ENCODE results near the gene SPRY2.

Gene SPRY2

DNA sequence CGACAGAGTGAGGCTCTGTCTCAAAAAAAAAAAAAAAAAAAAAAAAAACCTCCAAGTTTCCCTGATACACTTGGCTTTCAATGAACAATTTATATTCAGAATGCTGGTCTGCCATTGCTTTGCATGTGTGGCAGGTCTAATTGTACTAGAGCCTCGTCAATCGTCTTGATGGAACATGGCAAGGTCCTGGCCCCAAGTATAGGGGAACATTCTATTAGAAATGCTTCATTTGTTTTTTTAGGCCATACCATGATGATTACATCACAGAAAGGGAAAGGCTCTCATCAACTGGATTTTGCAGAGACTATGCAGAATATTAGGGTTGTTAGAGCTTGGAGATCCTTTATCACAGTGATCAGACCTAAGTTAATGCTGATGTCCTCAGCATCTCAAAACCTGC, 28.0 kb downstream of the SPRY2 start:
- Histone ChIP-seq H3K36me3 (replicated peaks; ENCODE audit: insufficient read depth, low read length) (no peaks in the 10 kb centered on the region), H2AFZ (ENCODE audit: low read length) (no peak overlapping the region), H3K4me1 (ENCODE audit: low read length) (no peaks in the 10 kb centered on the region), H3K9me3 (replicated peaks; ENCODE audit: insufficient read depth, low read length) (no peaks in the 10 kb centered on the region), H3K27ac (ENCODE audit: low read length) (no peak overlapping the region), H3K27me3 (replicated peaks; ENCODE audit: insufficient read depth, low read length) (no peaks in the 10 kb centered on the region), H3K79me2 (ENCODE audit: low read length) (no peaks in the 10 kb centered on the region), H3F3A (ENCODE audit: insufficient read depth, low read length) (no peaks in the 10 kb centered on the region), H4K20me1 (ENCODE audit: insufficient read depth, low read length) (no peaks in the 10 kb centered on the region), H3K9ac (ENCODE audit: low read length) (no peak overlapping the region), H3K4me3 (ENCODE audit: low read length) (no peak overlapping the region), H3K4me2 (ENCODE audit: low read depth, low read length) (no peak overlapping the region), H3K9me2 (replicated peaks; ENCODE audit: insufficient read depth, low read length) (no peaks in the 10 kb centered on the region)
- no peak for DNase-seq
- TF ChIP-seq CTCF (IDR thresholded peaks at IDR 0.05; ENCODE audit: low read length): no peak
- no peak for TF ChIP-seq EZH2 (optimal IDR thresholded peaks at IDR 0.05; ENCODE audit: low read depth, low read length)
- no peak for TF ChIP-seq EZH2phosphoT487 (IDR thresholded peaks at IDR 0.05; ENCODE audit: low read length)

DNA sequence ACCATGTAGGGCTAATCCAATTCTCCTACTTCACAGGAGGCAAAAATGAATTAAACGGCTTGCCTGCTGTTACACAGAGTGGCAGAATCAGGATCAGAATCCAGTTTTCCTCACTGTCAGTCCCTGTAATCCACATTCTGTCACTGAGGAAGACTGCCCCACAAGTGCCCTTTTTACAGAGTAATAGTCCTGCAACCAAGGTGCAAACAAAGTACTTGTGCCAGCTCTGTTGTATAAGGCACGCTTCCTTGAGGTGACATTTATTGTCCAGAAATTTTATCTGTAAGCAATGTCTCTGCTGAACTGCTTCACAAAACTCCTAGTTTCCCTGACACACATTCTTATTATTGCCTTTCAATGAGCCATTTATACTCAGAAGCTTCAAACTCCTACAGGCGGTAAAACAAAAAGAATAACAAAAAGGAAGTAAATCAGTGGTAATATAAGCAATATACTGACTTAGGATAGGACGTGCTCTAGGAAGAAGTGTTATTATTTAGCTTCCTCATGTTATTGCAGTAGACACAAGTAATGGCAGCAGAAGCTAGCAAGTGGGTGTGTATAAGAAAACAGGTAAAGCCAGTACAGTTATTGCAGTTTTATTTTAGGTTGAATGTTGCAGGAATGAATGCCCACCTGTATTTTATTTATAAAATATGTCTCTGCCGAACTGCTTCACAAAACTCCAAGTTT, 28.8 kb downstream of the SPRY2 start:
- H3K4me3 ChIP-seq (ENCODE audit: low read length): no peak overlapping the region
- H2AFZ ChIP-seq (ENCODE audit: low read length): no peak overlapping the region
- H3K4me2 ChIP-seq (ENCODE audit: low read depth, low read length): no peak overlapping the region
- H3K79me2 ChIP-seq (ENCODE audit: low read length): no peaks in the 10 kb centered on the region
- H3K27me3 ChIP-seq (replicated peaks; ENCODE audit: insufficient read depth, low read length): no peaks in the 10 kb centered on the region
- no peaks in the 10 kb centered on the region for H3F3A ChIP-seq (ENCODE audit: insufficient read depth, low read length)
- no peak overlapping the region for H3K27ac ChIP-seq (ENCODE audit: low read length)
- no peaks in the 10 kb centered on the region for H3K9me2 ChIP-seq (replicated peaks; ENCODE audit: insufficient read depth, low read length)
- no peaks in the 10 kb centered on the region for H4K20me1 ChIP-seq (ENCODE audit: insufficient read depth, low read length)
- no peak for DNase-seq
- H3K9me3 ChIP-seq (replicated peaks; ENCODE audit: insufficient read depth, low read length): no peaks in the 10 kb centered on the region
- no peaks in the 10 kb centered on the region for H3K4me1 ChIP-seq (ENCODE audit: low read length)
- no peaks in the 10 kb centered on the region for H3K36me3 ChIP-seq (replicated peaks; ENCODE audit: insufficient read depth, low read length)
- no peak overlapping the region for H3K9ac ChIP-seq (ENCODE audit: low read length)
- TF ChIP-seq EZH2phosphoT487 (IDR thresholded peaks at IDR 0.05; ENCODE audit: low read length): no peak
- no peak for TF ChIP-seq EZH2 (optimal IDR thresholded peaks at IDR 0.05; ENCODE audit: low read depth, low read length)
- TF ChIP-seq CTCF (IDR thresholded peaks at IDR 0.05; ENCODE audit: low read length): no peak

DNA sequence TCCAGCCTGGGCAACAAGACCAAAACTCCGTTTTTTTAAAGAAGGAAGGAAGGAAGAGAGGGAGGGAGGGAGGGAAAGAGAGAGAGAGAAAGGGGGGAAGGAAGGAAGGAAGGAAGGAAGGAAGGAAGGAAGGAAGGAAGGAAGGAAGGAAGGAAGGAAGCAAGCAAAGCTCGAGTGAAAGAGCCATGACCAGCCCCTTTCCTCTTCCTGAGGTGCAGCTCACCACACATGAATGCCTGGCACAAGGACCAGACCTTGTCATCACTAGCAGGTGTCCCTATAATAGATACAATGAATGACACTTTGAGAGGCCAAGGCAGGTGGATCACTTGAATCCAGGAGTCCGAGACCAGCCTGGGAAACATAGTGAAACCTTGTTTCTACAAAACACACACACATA, 31.0 kb downstream of the SPRY2 start:
- H3F3A ChIP-seq (ENCODE audit: insufficient read depth, low read length): no peaks in the 10 kb centered on the region
- H3K9me3 ChIP-seq (replicated peaks; ENCODE audit: insufficient read depth, low read length): no peaks in the 10 kb centered on the region
- H3K4me2 ChIP-seq (ENCODE audit: low read depth, low read length): no peak overlapping the region
- H3K79me2 ChIP-seq (ENCODE audit: low read length): no peaks in the 10 kb centered on the region
- no peak overlapping the region for H3K9ac ChIP-seq (ENCODE audit: low read length)
- no peak overlapping the region for H3K4me3 ChIP-seq (ENCODE audit: low read length)
- no peaks in the 10 kb centered on the region for H3K27me3 ChIP-seq (replicated peaks; ENCODE audit: insufficient read depth, low read length)
- no peak for DNase-seq
- TF ChIP-seq EZH2phosphoT487 (IDR thresholded peaks at IDR 0.05; ENCODE audit: low read length) (no peak), CTCF (IDR thresholded peaks at IDR 0.05; ENCODE audit: low read length) (no peak), EZH2 (optimal IDR thresholded peaks at IDR 0.05; ENCODE audit: low read depth, low read length) (no peak)
- no peaks in the 10 kb centered on the region for H4K20me1 ChIP-seq (ENCODE audit: insufficient read depth, low read length)
- no peaks in the 10 kb centered on the region for H3K9me2 ChIP-seq (replicated peaks; ENCODE audit: insufficient read depth, low read length)
- no peaks in the 10 kb centered on the region for H3K4me1 ChIP-seq (ENCODE audit: low read length)
- H2AFZ ChIP-seq (ENCODE audit: low read length): no peak overlapping the region
- no peaks in the 10 kb centered on the region for H3K36me3 ChIP-seq (replicated peaks; ENCODE audit: insufficient read depth, low read length)
- no peak overlapping the region for H3K27ac ChIP-seq (ENCODE audit: low read length)
